PC-3 (cell line): Measurements from ENCODE around the gene AUTS2. TPM values are rescaled to one million over a fixed set of nuclear protein-coding genes. Genes with fewer than 3 reads are reported as not detected.

Experiments
- ATAC-seq: fragments of 200-7000 bp; cut with Tn5 transposase; 2 replicates; pipeline ENCODE4 v1.9.1; 2020; ENCODE audit warnings: mild to moderate bottlenecking, moderate library complexity
- BruUV-seq: library from RNA; stranded (reverse); fragments of 400-500 nt; replicated peaks from 2 replicates; lab custom pipeline; 2021; lab: Mats Ljungman, UMichigan
- CTCF ChIA-PET: fragments of 300-600 bp; sonication (Branson Sonifier 250); formaldehyde crosslinking; loops from one replicate; lab custom pipeline; 2022; ENCODE audit warnings: antibody characterized with exemption; lab: Charles Lee
- POLR2A ChIA-PET: fragments of 300-600 bp; sonication (Branson Sonifier 250); formaldehyde crosslinking; loops from one replicate; lab custom pipeline; 2022; ENCODE audit warnings: antibody characterized with exemption; ENCODE audit not compliant: unreplicated experiment; lab: Charles Lee
- DNase-seq: peaks from one replicate; pipeline ENCODE4 v3.0.0-alpha.2; 2015
- H2AFZ ChIP-seq: fragments of 300-600 bp; sonication (generic); 2 replicates; pipeline ENCODE4 v1.6.0; 2016; ENCODE audit warnings: antibody characterized with exemption, low read length
- H3F3A ChIP-seq: fragments of 300-600 bp; sonication (generic); one replicate; pipeline ENCODE4 v1.6.0; 2017; ENCODE audit warnings: antibody characterized with exemption, low read length, control low read depth, mild to moderate bottlenecking; ENCODE audit not compliant: unreplicated experiment
- H3K27ac ChIP-seq: fragments of 300-600 bp; sonication (generic); 2 replicates; pipeline ENCODE4 v1.5.1; 2016; ENCODE audit warnings: mild to moderate bottlenecking, low read length
- H3K27me3 ChIP-seq: fragments of 300-600 bp; sonication (generic); 2 replicates; pipeline ENCODE4 v1.6.1; 2016; ENCODE audit warnings: low read length, mixed read lengths
- H3K36me3 ChIP-seq: fragments of 300-600 bp; sonication (generic); 2 replicates; pipeline ENCODE4 v1.6.1; 2016; ENCODE audit warnings: low read depth, mixed run types, low read length, mixed read lengths
- H3K4me1 ChIP-seq: fragments of 300-600 bp; sonication (generic); 2 replicates; pipeline ENCODE4 v1.5.1; 2016; ENCODE audit warnings: low read length; ENCODE audit not compliant: insufficient read depth
- H3K4me2 ChIP-seq: fragments of 300-600 bp; sonication (generic); 2 replicates; pipeline ENCODE4 v1.6.0; 2016; ENCODE audit warnings: low read length
- H3K4me3 ChIP-seq: fragments of 300-600 bp; sonication (generic); 2 replicates; pipeline ENCODE4 v1.5.1; 2016; ENCODE audit warnings: mild to moderate bottlenecking, low read length, mixed read lengths
- H3K79me2 ChIP-seq: fragments of 300-600 bp; sonication (generic); 2 replicates; pipeline ENCODE4 v1.6.1; 2017; ENCODE audit warnings: low read length, mixed read lengths
- H3K9ac ChIP-seq: fragments of 300-600 bp; sonication (generic); 2 replicates; pipeline ENCODE4 v1.6.0; 2016; ENCODE audit warnings: mild to moderate bottlenecking, low read length
- H3K9me2 ChIP-seq: fragments of 300-600 bp; sonication (generic); replicated peaks from 2 replicates; pipeline ENCODE4 v1.6.1; 2016; ENCODE audit warnings: mixed run types, low read length, mixed read lengths
- H3K9me3 ChIP-seq: fragments of 300-600 bp; sonication (generic); 2 replicates; pipeline ENCODE4 v1.6.1; 2016; ENCODE audit warnings: low read length, mixed read lengths
- H4K20me1 ChIP-seq: fragments of 300-600 bp; sonication (generic); 2 replicates; pipeline ENCODE4 v1.6.1; 2016; ENCODE audit warnings: low read length, mixed read lengths
- EZH2 ChIP-seq: fragments of 300-600 bp; sonication (generic); IDR thresholded peaks from one replicate; pipeline ENCODE4 v1.6.1; 2017; ENCODE audit warnings: antibody characterized with exemption, mild to moderate bottlenecking, low read length; ENCODE audit not compliant: unreplicated experiment
- intact Hi-C: fragments of 100-400 bp; cut with micrococcal nuclease; formaldehyde crosslinking; loops from 2 replicates; pipeline ENCODE4 v1.9.0; 2023
- total RNA-seq: library from RNA; depleted of rRNA; stranded (reverse); fragments of >200 nt; gene quantifications from 2 replicates; pipeline ENCODE4 v1.2.3, GENCODE V29; 2014

The AUTS2 gene
- total RNA-seq, 1 experiment from 2014 or later, result not detected

GRCh38 chr7:70838292-70838907 is 1240.1 kb downstream of the AUTS2 start:
- no peak for TF ChIP-seq EZH2
- DNase-seq, result no peak
- H3K36me3 ChIP-seq, result no peaks in the 10 kb centered on the region
- no peak for ATAC-seq
- no TSS peak for BruUV-seq
- H3K4me1 ChIP-seq, result no peaks in the 10 kb centered on the region
- H3K9me3 ChIP-seq, result no peaks in the 10 kb centered on the region
- H3K9ac ChIP-seq, result no peak overlapping the region
- H3F3A ChIP-seq, result no peaks in the 10 kb centered on the region
- H3K9me2 ChIP-seq, result no peaks in the 10 kb centered on the region
- POLR2A ChIA-PET, result no interaction called here
- no peak overlapping the region for H2AFZ ChIP-seq
- H3K27ac ChIP-seq, result no peak overlapping the region
- CTCF ChIA-PET, result no interaction called here
- H4K20me1 ChIP-seq, result no peaks in the 10 kb centered on the region
- H3K4me2 ChIP-seq, result no peak overlapping the region
- no peak overlapping the region for H3K4me3 ChIP-seq
- H3K27me3 ChIP-seq, result no peaks in the 10 kb centered on the region
- no peaks in the 10 kb centered on the region for H3K79me2 ChIP-seq
- intact Hi-C loops, result no loop called here
